Ovary (tissue), 3 donors: ENCODE data around the gene ARNT2.

ENCODE experiments used
- CTCF ChIP-seq, 3 donors: fragments of 450-650 bp in 2 of 3; fragments of 200-600 bp in 1 of 3; IDR thresholded peaks; one replicate each; pipeline versions ENCODE4 v1.5.1 to v1.8.0; 2016 to 2022; ENCODE audit warnings: antibody characterized with exemption in 3 of 3, mild to moderate bottlenecking in 1 of 3
- POLR2A ChIP-seq: fragments of 450-650 bp; IDR thresholded peaks from one replicate; pipeline ENCODE4 v1.6.1; 2017; ENCODE audit warnings: antibody characterized with exemption, mild to moderate bottlenecking, moderate library complexity
- donor health status: DM: no; HTN: no; CAD: no.

- TF ChIP-seq CTCF (IDR thresholded peaks at IDR 0.05), result no peak
- TF ChIP-seq POLR2A, result no peak
Observed at GRCh38 chr15:80531388-80531787, 127.2 kb downstream of the ARNT2 start.
